Activated T-helper 1 cell treated with Interleukin-2 at 50 U/mL for 16 hours (primary cell): Measurements from ENCODE around the gene PPP1R12A.
"Not testable (repeated sequence)": the region's sequence is repeated elsewhere in the genome, so short reads cannot be mapped to it uniquely, and the experiment has no call there.

Source experiments
- DNase-seq: peaks from one replicate; pipeline ENCODE4 v3.0.0-alpha.2; 2020; ENCODE audit warnings: low read depth

The PPP1R12A gene

GRCh38 chr12:79841248-79841877 lies 93.5 kb downstream of the PPP1R12A start:
- DNase-seq, result no peak

- no peak for DNase-seq
Observed at GRCh38 chr12:79838359-79838758, 96.5 kb downstream of the PPP1R12A start.

- no peak for DNase-seq
Observed at GRCh38 chr12:79837575-79837974, 97.3 kb downstream of the PPP1R12A start.

GRCh38 chr12:79835377-79835843 lies 99.5 kb downstream of the PPP1R12A start:
- DNase-seq, result no peak

- no peak for DNase-seq
Observed at GRCh38 chr12:79834712-79835376, 100.1 kb downstream of the PPP1R12A start.

- DNase-seq, result no peak
Observed at GRCh38 chr12:79830440-79830839, 104.5 kb downstream of the PPP1R12A start.

GRCh38 chr12:79828924-79829323 lies 106.0 kb downstream of the PPP1R12A start:
- DNase-seq, result no peak

- no peak for DNase-seq
Observed at GRCh38 chr12:79827484-79827883, 107.4 kb downstream of the PPP1R12A start.

GRCh38 chr12:79826267-79827128 lies 108.4 kb downstream of the PPP1R12A start:
- no peak for DNase-seq

- DNase-seq, result no peak
Observed at GRCh38 chr12:79822475-79822874, 112.4 kb downstream of the PPP1R12A start.

- DNase-seq, result no peak
Observed at GRCh38 chr12:79818856-79819255, 116.0 kb downstream of the PPP1R12A start.

GRCh38 chr12:79784366-79785065 lies 150.4 kb downstream of the PPP1R12A start:
- DNase-seq, result not testable (repeated sequence)

GRCh38 chr12:79782172-79782900 lies 152.6 kb downstream of the PPP1R12A start:
- DNase-seq, result no peak

- no peak for DNase-seq
Observed at GRCh38 chr12:79778802-79779448, 156.0 kb downstream of the PPP1R12A start.

GRCh38 chr12:79776111-79776510 lies 158.8 kb downstream of the PPP1R12A start:
- no peak for DNase-seq

- no peak for DNase-seq
Observed at GRCh38 chr12:79775355-79776027, 159.4 kb downstream of the PPP1R12A start.

GRCh38 chr12:79773896-79774295 lies 161.0 kb downstream of the PPP1R12A start:
- DNase-seq, result no peak

GRCh38 chr12:79769860-79770485 lies 164.9 kb downstream of the PPP1R12A start:
- DNase-seq, result no peak

GRCh38 chr12:79769189-79769859 lies 165.6 kb downstream of the PPP1R12A start:
- DNase-seq, result no peak
